Activated effector memory CD4-positive, alpha-beta T cell treated with Interleukin-2 at 50 U/mL for 16 hours (primary cell): Measurements from ENCODE around the gene PCDH9.
"Not testable (repeated sequence)": the region's sequence is repeated elsewhere in the genome, so short reads cannot be mapped to it uniquely, and the experiment has no call there.

Experiments
- DNase-seq: peaks from one replicate; pipeline ENCODE4 v3.0.0-alpha.2; 2020

Gene PCDH9

GRCh38 chr13:66887088-66887487 lies 343.0 kb downstream of the PCDH9 start:
- no peak for DNase-seq

GRCh38 chr13:66886264-66886663 lies 343.9 kb downstream of the PCDH9 start:
- no peak for DNase-seq

- DNase-seq = not testable (repeated sequence)
Measured at GRCh38 chr13:66881170-66881569, 349.0 kb downstream of the PCDH9 start.

- no peak for DNase-seq
Measured at GRCh38 chr13:66879988-66880387, 350.1 kb downstream of the PCDH9 start.

- DNase-seq = no peak
Measured at GRCh38 chr13:66875264-66875663, 354.9 kb downstream of the PCDH9 start.

- DNase-seq = no peak
Measured at GRCh38 chr13:66864627-66865026, 365.5 kb downstream of the PCDH9 start.

- DNase-seq = no peak
Measured at GRCh38 chr13:66860878-66861417, 369.2 kb downstream of the PCDH9 start.

- no peak for DNase-seq
Measured at GRCh38 chr13:66859934-66860877, 369.9 kb downstream of the PCDH9 start.

GRCh38 chr13:66859078-66859477 lies 371.1 kb downstream of the PCDH9 start:
- no peak for DNase-seq

- DNase-seq = no peak
Measured at GRCh38 chr13:66858163-66858562, 372.0 kb downstream of the PCDH9 start.

GRCh38 chr13:66855131-66855530 lies 375.0 kb downstream of the PCDH9 start:
- no peak for DNase-seq

GRCh38 chr13:66853564-66853963 lies 376.6 kb downstream of the PCDH9 start:
- DNase-seq = no peak

- no peak for DNase-seq
Measured at GRCh38 chr13:66849706-66850105, 380.4 kb downstream of the PCDH9 start.

GRCh38 chr13:66847541-66847940 lies 382.6 kb downstream of the PCDH9 start:
- DNase-seq = no peak

- DNase-seq = no peak
Measured at GRCh38 chr13:66845393-66845792, 384.7 kb downstream of the PCDH9 start.

- DNase-seq = no peak
Measured at GRCh38 chr13:66844933-66845332, 385.2 kb downstream of the PCDH9 start.

- no peak for DNase-seq
Measured at GRCh38 chr13:66842766-66843165, 387.4 kb downstream of the PCDH9 start.

GRCh38 chr13:66840621-66841020 lies 389.5 kb downstream of the PCDH9 start:
- no peak for DNase-seq

- DNase-seq = no peak
Measured at GRCh38 chr13:66837246-66837645, 392.9 kb downstream of the PCDH9 start.

GRCh38 chr13:66835040-66835628 lies 395.0 kb downstream of the PCDH9 start:
- no peak for DNase-seq

- no peak for DNase-seq
Measured at GRCh38 chr13:66830940-66831716, 399.0 kb downstream of the PCDH9 start.

GRCh38 chr13:66829803-66830202 lies 400.3 kb downstream of the PCDH9 start:
- no peak for DNase-seq

GRCh38 chr13:66826398-66826797 lies 403.7 kb downstream of the PCDH9 start:
- no peak for DNase-seq
